Activated T-helper 1 cell treated with Interleukin-2 at 50 U/mL for 16 hours (primary cell): Measurements from ENCODE around the gene CCNDBP1.
"Not testable (repeated sequence)": the region's sequence is repeated elsewhere in the genome, so short reads cannot be mapped to it uniquely, and the experiment has no call there.

Source experiments
- DNase-seq: peaks from one replicate; pipeline ENCODE4 v3.0.0-alpha.2; 2020; ENCODE audit warnings: low read depth

The CCNDBP1 gene

DNA sequence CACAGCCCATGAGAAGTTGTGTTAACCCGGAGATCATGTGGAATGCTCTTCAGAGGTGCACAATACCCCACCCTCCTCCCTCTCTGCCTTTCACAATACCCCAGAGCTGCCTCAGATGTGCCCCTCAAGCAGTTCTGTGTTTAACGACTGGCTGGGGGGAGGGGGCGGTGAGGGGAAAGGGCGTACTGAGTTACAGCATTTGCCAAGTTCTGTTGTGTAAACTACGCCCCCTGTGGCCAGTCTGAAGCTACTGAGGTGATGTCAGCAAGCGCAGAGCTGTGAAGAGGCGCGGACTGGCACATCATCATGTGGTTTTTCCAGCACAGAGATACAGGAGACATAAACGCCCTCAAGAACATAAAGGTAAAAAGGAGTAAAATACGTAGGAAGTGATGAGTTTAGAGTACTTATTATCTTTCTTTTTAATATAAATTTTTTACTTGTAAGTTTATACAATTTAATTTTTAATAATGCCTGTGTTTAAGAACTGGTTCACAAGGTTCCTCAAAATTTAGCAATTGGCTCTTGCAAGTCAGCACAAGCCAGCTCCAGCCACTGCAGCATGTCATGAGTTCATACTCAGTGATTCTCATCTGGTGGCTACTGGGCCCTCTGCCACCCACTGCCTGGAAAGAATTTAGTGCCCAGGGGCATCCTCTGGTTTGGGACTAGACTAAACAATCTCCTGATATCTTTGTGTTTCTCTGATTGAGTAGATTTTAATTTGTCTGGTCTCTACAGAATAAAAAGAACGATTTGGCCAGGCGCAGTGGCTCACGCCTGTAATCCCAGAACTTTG lies 33.9 kb downstream of the CCNDBP1 start:
- DNase-seq: no peak

- DNase-seq: no peak
These were observed 35.0 kb downstream of the CCNDBP1 start for GRCh38 chr15:43219929-43220928.

DNA sequence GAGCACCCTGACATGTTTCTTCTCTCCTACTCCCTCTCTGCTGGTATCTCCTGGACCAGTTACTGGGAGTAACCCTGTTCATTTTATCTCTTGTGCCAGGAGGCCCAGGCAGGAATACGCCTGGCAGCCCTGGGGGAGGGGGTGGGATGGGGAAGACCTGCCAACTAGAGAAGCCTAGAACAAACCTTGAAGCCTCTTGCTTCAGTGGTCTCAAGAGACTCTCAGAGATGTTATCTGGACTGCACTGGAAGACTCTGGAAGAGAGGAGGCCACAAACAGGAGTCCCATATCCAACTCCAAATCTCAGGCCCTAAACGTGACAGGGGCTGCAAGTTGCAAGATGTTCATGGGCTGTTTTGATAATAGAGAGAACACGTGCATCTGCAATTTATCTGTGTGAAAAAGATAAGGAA lies 35.8 kb downstream of the CCNDBP1 start, which contains the start of gene EPB42:
TSS of gene EPB42 (minus strand) at position 28 of the 413 bp plus-strand sequence. CDS start 193 bp downstream, outside the sequence.
- no peak for DNase-seq

DNA sequence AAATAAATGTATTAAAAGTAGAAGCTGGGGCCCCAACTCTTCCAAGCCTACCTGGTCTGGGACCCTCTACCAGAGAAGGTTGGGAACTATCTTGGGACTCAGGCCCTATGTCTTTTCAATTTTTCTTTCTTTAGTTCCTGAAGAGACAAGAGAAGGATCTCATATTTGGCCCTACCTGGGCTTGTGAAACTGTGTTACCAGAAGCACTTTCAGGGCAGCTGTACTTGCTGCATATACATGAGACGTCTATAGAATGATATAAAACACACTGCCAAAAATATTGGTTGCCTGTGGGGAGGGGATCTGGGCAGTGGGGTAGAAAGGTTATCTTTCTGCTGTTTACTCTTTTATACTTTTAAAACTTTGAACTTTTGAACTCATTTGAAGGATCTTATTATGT lies 36.2 kb downstream of the CCNDBP1 start:
- no peak for DNase-seq

DNA sequence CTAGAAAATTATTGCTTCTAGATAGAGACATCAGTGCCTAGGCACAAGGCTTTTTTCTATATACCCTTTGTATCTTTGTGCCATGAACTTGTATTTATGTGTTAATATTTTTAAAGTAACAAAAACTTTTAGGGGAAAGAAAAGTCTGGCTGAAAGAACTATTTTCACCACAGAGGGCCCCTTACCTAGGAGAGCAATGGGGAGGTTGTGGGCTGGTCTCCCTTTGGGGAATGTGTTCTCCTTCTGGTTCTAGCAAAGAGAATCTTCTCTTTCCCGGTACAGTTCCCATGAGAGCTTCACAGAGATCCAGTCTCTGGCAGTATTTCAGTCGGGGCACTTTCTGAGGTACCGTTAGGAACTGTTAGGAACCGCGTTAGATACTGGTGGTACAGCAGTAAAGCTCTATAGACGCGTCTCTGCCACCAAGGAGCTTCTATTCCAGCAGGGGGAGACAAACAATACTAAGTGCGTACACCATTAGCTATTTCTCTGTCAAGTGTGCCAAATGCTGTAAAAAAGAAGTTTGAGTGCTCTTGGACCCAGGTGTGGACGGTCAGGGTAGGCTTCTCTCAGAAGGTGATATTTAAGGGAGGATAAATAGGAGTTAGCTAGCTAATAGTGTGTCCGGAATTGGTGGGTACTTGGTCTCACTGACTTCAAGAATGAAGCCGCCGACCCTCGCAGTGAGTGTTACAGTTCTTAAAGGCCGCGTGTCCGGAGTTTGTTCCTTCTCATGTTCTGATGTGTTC lies 40.2 kb downstream of the CCNDBP1 start:
- no peak for DNase-seq

- DNase-seq: not testable (repeated sequence)
These were observed 40.7 kb downstream of the CCNDBP1 start for GRCh38 chr15:43225950-43226255.

GRCh38 chr15:43226436-43227305 lies 41.5 kb downstream of the CCNDBP1 start:
- DNase-seq: no peak

DNA sequence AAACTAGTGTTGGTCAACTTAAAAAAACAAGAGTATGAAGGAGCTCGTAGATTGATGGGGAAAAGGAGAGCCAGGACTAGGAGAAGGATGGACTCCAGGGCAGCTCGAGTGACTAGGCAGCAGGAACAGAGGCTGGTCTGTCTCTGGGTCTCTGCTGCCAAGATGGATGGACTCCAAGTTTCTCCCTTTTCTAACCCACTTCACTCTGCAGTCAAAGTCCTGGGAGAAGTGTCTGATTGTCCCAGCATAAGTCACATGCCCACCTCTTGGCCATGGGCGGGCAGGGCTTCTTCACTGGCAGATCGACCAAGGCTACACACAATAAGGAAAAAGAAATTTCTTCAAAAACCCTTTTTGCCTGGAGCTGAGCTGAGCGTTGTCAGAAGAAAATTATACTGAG lies 44.8 kb downstream of the CCNDBP1 start:
- no peak for DNase-seq

- no peak for DNase-seq
These were observed 45.5 kb downstream of the CCNDBP1 start for GRCh38 chr15:43230640-43231115.

GRCh38 chr15:43232289-43232874 lies 47.2 kb downstream of the CCNDBP1 start:
- no peak for DNase-seq

GRCh38 chr15:43235536-43235935 lies 50.3 kb downstream of the CCNDBP1 start:
- DNase-seq: no peak

DNA sequence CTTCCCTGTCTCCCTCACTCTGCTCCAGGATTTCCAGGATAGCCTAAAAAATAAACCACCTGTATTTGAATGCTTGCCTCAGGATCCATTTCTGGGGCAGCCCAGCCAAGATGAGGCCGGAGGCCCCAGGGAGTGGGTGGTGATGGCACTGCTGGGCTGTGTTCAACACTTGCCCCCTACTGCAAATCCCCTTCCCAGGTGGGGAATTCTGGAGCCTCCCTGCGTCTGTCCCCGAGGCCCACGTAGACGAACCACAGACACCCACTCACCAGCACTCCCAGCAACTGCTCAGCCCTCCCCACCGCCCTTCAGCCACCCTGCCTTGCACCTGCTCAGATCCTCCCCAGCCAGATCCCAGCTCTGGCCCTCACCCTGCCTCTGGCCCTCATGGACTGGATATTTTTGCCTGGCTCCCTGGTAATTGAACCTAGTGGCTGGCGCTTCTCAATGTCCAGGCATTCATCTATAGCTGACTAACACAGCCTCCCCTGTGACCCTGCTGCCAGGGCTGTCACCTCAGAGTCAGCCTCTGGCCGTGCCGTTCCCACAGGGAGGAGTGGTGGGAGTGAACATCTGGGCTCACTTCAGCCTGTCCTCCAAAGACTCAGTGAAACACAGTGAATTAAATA lies 52.8 kb downstream of the CCNDBP1 start:
- no peak for DNase-seq

- DNase-seq: no peak
These were observed 53.5 kb downstream of the CCNDBP1 start for GRCh38 chr15:43238671-43239131.

DNA sequence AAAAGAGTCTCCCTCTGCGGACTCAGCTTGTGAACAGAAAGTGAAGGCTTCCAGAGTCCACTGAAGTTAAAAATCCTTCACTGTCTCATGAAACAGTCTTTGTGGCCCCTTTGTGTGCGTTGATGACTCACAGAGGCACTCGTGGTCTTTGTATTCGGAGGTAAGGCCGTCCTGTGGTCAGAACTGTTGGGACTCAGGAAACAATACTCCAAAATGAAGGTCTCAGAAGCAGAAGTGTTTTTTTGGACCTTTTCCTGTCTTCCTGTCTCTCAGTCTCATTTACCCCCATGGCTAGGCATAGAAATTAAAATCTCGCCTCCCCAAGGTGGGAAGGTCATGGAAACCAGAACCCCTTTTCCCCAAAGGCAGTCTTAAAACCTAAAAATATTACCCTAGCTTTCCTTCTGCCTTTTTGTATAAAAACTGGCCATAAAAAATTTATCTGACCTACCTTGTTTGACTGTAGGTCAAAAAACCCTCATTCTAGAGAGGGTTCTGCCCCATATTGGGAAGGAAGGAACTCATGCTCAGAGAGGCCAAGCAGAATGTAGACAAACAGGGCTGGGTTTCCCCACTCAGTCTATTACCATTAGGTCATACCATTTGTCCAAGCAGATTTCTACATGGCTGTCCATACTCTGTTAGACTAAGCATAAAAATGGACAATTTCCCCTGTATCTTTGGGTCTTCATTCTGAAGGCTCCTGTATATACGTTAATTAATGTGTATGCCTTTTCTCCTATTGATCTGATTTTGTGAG lies 54.7 kb downstream of the CCNDBP1 start:
- DNase-seq: no peak

DNA sequence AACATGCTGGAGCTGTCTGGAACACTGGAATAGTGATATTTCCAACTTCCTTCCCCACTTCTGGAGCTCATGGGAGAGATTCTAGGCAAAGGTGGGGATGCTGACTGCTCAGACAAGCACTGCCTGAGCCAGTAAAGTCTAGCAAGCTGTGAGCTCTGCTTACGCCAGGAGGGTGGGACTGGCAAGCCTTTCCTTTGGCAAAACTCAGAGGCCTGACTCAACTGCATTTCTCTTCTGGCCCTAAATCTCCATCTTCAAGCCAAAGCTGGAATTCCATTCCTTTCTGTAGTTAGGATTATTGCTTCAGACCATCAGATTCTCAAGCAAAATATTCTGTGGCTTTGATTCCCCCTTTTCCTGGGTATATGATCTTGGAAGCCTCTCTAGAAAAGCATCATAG lies 55.9 kb downstream of the CCNDBP1 start:
- no peak for DNase-seq

DNA sequence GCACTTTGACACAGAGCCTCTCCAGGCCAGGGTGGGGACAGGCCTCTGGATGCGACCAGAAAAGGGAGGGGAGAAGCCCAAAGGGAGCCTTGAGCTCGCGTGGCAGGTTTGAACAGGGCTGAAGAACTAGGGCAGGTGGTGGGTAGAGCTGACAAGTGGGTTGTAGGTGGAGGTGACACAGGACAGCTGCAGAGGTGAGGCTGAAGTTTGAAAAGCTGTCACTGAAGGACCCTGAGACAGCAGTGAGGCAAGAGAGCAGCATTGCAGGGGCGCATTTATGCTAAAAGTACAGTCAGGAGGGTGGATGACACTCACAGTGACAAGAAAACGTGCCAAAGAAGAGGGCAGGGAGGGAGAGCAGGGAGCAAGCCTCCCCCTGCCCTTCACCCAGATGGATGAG lies 57.4 kb downstream of the CCNDBP1 start:
- DNase-seq: no peak

GRCh38 chr15:43243020-43243645 lies 57.9 kb downstream of the CCNDBP1 start:
- DNase-seq: no peak

DNA sequence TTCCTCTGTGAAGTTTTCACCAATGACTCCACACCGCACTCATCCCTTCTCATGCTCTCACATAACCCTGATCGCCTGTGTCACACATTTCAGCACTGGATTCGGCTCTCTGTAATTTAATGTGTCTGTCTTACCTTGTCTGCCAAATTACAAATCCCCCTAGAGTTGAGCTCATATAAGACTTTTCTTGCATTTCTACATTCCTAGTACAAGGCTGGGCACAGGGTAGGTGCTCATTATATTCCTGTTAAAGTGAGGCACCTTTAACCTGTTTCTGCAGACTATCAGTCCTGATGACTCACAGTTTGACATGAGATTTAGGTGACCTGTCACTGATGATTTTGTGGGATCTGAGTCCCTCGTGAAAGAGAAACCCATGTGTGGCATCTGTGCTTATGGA lies 58.9 kb downstream of the CCNDBP1 start:
- DNase-seq: no peak

DNA sequence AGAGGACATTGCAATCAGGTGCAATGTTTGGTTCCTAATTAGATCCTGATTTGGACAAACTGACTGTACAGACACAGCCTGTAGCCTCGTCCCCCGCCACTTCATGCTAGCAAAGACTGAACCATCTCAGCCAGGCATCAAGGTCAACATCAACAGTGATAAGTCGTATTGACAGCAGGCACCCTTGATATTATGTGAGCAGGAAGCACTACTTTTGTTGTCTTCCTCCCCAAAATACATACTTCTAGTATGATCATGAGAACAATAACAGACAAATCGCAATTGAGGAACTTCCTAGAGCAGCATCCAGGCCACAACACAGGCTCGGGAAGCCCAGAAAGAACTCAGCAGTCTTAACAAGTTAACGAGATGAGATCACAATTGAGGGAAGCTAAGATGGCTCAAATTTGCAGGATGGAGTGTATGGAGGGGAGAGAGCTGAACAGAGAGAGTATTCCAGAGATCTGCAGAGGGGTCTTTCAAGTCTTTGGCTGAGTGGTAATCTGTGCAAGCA lies 61.1 kb downstream of the CCNDBP1 start:
- DNase-seq: no peak
